ENCODE data around the gene SCN2B.

Gene SCN2B

GRCh38 chr11:118214210-118214914 lies 37.9 kb upstream of the SCN2B start:
- peaks cover 79% of the 10 kb centered on the region for H3K4me1 Mint-ChIP-seq
- H3K36me3 Mint-ChIP-seq (ENCODE audit: insufficient read depth): peaks cover 29% of the 10 kb centered on the region
- no peaks in the 10 kb centered on the region for H3K27me3 Mint-ChIP-seq
- ATAC-seq (replicated peaks; ENCODE audit: extremely low read depth, poor library complexity, severe bottlenecking) (no peak), DNase-seq (ENCODE audit: low spot score in 2 of 2) (no peak)
- H3K27ac Mint-ChIP-seq (ENCODE audit: low read depth): peak overlapping the region; percentile 83
- H3K9me3 Mint-ChIP-seq: no peaks in the 10 kb centered on the region
- H3K4me3 Mint-ChIP-seq: peak overlapping the region; percentile 42

- no peak for ATAC-seq (replicated peaks; ENCODE audit: extremely low read depth, poor library complexity, severe bottlenecking)
- peak overlapping the region; percentile 42 for H3K4me3 Mint-ChIP-seq
- peaks cover 31% of the 10 kb centered on the region for H3K36me3 Mint-ChIP-seq (ENCODE audit: insufficient read depth)
- no peaks in the 10 kb centered on the region for H3K27me3 Mint-ChIP-seq
- no peaks in the 10 kb centered on the region for H3K9me3 Mint-ChIP-seq
- H3K27ac Mint-ChIP-seq (ENCODE audit: low read depth): peak overlapping the region; percentile 71
- H3K4me1 Mint-ChIP-seq: peaks cover 73% of the 10 kb centered on the region
- no peak for DNase-seq (ENCODE audit: low spot score in 2 of 2)
Measured at GRCh38 chr11:118213781-118214180, 37.3 kb upstream of the SCN2B start.

- peak overlapping the region; percentile 25 for H3K4me3 Mint-ChIP-seq
- no peak for ATAC-seq (replicated peaks; ENCODE audit: extremely low read depth, poor library complexity, severe bottlenecking)
Measured at GRCh38 chr11:118213201-118213600, 36.8 kb upstream of the SCN2B start.

GRCh38 chr11:118212781-118213191 lies 36.3 kb upstream of the SCN2B start:
- Mint-ChIP-seq H3K36me3 (ENCODE audit: insufficient read depth) (peaks cover 31% of the 10 kb centered on the region), H3K4me3 (peak overlapping the region; percentile 25), H3K9me3 (no peaks in the 10 kb centered on the region), H3K27ac (ENCODE audit: low read depth) (peak overlapping the region; percentile 71), H3K27me3 (no peaks in the 10 kb centered on the region), H3K4me1 (peaks cover 69% of the 10 kb centered on the region)
- DNase-seq (ENCODE audit: low spot score in 2 of 2): no peak
- no peak for ATAC-seq (replicated peaks; ENCODE audit: extremely low read depth, poor library complexity, severe bottlenecking)

More at GRCh38 chr11:118213201-118213600, 36.8 kb upstream of the SCN2B start:
- DNase-seq (ENCODE audit: low spot score in 2 of 2): no peak
- Mint-ChIP-seq H3K27ac (ENCODE audit: low read depth) (peak overlapping the region; percentile 71), H3K4me1 (peaks cover 69% of the 10 kb centered on the region), H3K36me3 (ENCODE audit: insufficient read depth) (peaks cover 31% of the 10 kb centered on the region), H3K9me3 (no peaks in the 10 kb centered on the region), H3K27me3 (no peaks in the 10 kb centered on the region)

GRCh38 chr11:118212131-118212725 lies 35.8 kb upstream of the SCN2B start:
- no peak for DNase-seq (ENCODE audit: low spot score in 2 of 2)
- no peak for ATAC-seq (replicated peaks; ENCODE audit: extremely low read depth, poor library complexity, severe bottlenecking)
- Mint-ChIP-seq H3K27me3 (no peaks in the 10 kb centered on the region), H3K27ac (ENCODE audit: low read depth) (peak overlapping the region; percentile 7), H3K36me3 (ENCODE audit: insufficient read depth) (peaks cover 33% of the 10 kb centered on the region), H3K4me3 (no peak overlapping the region), H3K9me3 (no peaks in the 10 kb centered on the region), H3K4me1 (peaks cover 69% of the 10 kb centered on the region)

- DNase-seq (ENCODE audit: low spot score in 2 of 2) (no peak), ATAC-seq (replicated peaks; ENCODE audit: extremely low read depth, poor library complexity, severe bottlenecking) (no peak)
- no peaks in the 10 kb centered on the region for H3K9me3 Mint-ChIP-seq
- no peaks in the 10 kb centered on the region for H3K27me3 Mint-ChIP-seq
- no peak overlapping the region for H3K27ac Mint-ChIP-seq (ENCODE audit: low read depth)
- H3K4me1 Mint-ChIP-seq: peaks cover 72% of the 10 kb centered on the region
- no peak overlapping the region for H3K4me3 Mint-ChIP-seq
- H3K36me3 Mint-ChIP-seq (ENCODE audit: insufficient read depth): peaks cover 33% of the 10 kb centered on the region
Measured at GRCh38 chr11:118211006-118211405, 34.6 kb upstream of the SCN2B start.

- no peaks in the 10 kb centered on the region for H3K27me3 Mint-ChIP-seq
- DNase-seq (ENCODE audit: low spot score in 2 of 2): no peak
- no peaks in the 10 kb centered on the region for H3K9me3 Mint-ChIP-seq
- H3K36me3 Mint-ChIP-seq (ENCODE audit: insufficient read depth): peaks cover 34% of the 10 kb centered on the region
- no peak overlapping the region for H3K27ac Mint-ChIP-seq (ENCODE audit: low read depth)
- ATAC-seq (replicated peaks; ENCODE audit: extremely low read depth, poor library complexity, severe bottlenecking): no peak
- H3K4me3 Mint-ChIP-seq: no peak overlapping the region
- H3K4me1 Mint-ChIP-seq: peaks cover 73% of the 10 kb centered on the region
Measured at GRCh38 chr11:118210323-118210722, 33.9 kb upstream of the SCN2B start.

- Mint-ChIP-seq H3K36me3 (ENCODE audit: insufficient read depth) (peaks cover 33% of the 10 kb centered on the region), H3K4me1 (peaks cover 62% of the 10 kb centered on the region), H3K9me3 (no peaks in the 10 kb centered on the region), H3K27me3 (no peaks in the 10 kb centered on the region), H3K4me3 (no peak overlapping the region), H3K27ac (ENCODE audit: low read depth) (no peak overlapping the region)
- DNase-seq (ENCODE audit: low spot score in 2 of 2) (no peak), ATAC-seq (replicated peaks; ENCODE audit: extremely low read depth, poor library complexity, severe bottlenecking) (no peak)
Measured at GRCh38 chr11:118209033-118209432, 32.6 kb upstream of the SCN2B start.

GRCh38 chr11:118207079-118207478 lies 30.6 kb upstream of the SCN2B start:
- H3K9me3 Mint-ChIP-seq: no peaks in the 10 kb centered on the region
- H3K27me3 Mint-ChIP-seq: no peaks in the 10 kb centered on the region
- H3K4me1 Mint-ChIP-seq: peaks cover 43% of the 10 kb centered on the region
- DNase-seq (ENCODE audit: low spot score in 2 of 2) (no peak), ATAC-seq (replicated peaks; ENCODE audit: extremely low read depth, poor library complexity, severe bottlenecking) (no peak)
- peak overlapping the region; percentile 77 for H3K27ac Mint-ChIP-seq (ENCODE audit: low read depth)
- H3K4me3 Mint-ChIP-seq: no peak overlapping the region
- H3K36me3 Mint-ChIP-seq (ENCODE audit: insufficient read depth): peaks cover 25% of the 10 kb centered on the region

- H3K36me3 Mint-ChIP-seq (ENCODE audit: insufficient read depth): peaks cover 19% of the 10 kb centered on the region
- H3K4me1 Mint-ChIP-seq: peaks cover 37% of the 10 kb centered on the region
- DNase-seq (ENCODE audit: low spot score in 2 of 2): no peak
- no peak for ATAC-seq (replicated peaks; ENCODE audit: extremely low read depth, poor library complexity, severe bottlenecking)
- H3K27ac Mint-ChIP-seq (ENCODE audit: low read depth): peak overlapping the region; percentile 77
- H3K9me3 Mint-ChIP-seq: no peaks in the 10 kb centered on the region
- H3K4me3 Mint-ChIP-seq: peak overlapping the region; percentile 39
- no peaks in the 10 kb centered on the region for H3K27me3 Mint-ChIP-seq
Measured at GRCh38 chr11:118206391-118207031, 30.1 kb upstream of the SCN2B start.

GRCh38 chr11:118205606-118206378 lies 29.4 kb upstream of the SCN2B start:
- no peak for ATAC-seq (replicated peaks; ENCODE audit: extremely low read depth, poor library complexity, severe bottlenecking)
- Mint-ChIP-seq H3K36me3 (ENCODE audit: insufficient read depth) (peaks cover 16% of the 10 kb centered on the region), H3K27me3 (no peaks in the 10 kb centered on the region), H3K27ac (ENCODE audit: low read depth) (peak overlapping the region; percentile 77), H3K4me1 (peaks cover 36% of the 10 kb centered on the region), H3K9me3 (no peaks in the 10 kb centered on the region), H3K4me3 (peak overlapping the region; percentile 39)
- no peak for DNase-seq (ENCODE audit: low spot score in 2 of 2)

- H3K27ac Mint-ChIP-seq (ENCODE audit: low read depth): no peak overlapping the region
- no peak overlapping the region for H3K4me3 Mint-ChIP-seq
- ATAC-seq (replicated peaks; ENCODE audit: extremely low read depth, poor library complexity, severe bottlenecking) (peak; percentile 78), DNase-seq (ENCODE audit: low spot score in 2 of 2) (peak; percentile 33 to 58)
- no peaks in the 10 kb centered on the region for H3K9me3 Mint-ChIP-seq
- H3K36me3 Mint-ChIP-seq (ENCODE audit: insufficient read depth): peaks cover 9% of the 10 kb centered on the region
- no peaks in the 10 kb centered on the region for H3K27me3 Mint-ChIP-seq
- peaks cover 35% of the 10 kb centered on the region for H3K4me1 Mint-ChIP-seq
Measured at GRCh38 chr11:118202599-118203422, 26.4 kb upstream of the SCN2B start.
